Fibroblast of the conjunctiva (primary cell): ENCODE data around the gene PALLD.
"Not testable (repeated sequence)": the region's sequence is repeated elsewhere in the genome, so short reads cannot be mapped to it uniquely, and the experiment has no call there.

Experiments used
- DNase-seq: peaks from one replicate; pipeline ENCODE4 v3.0.0-alpha.2; 2010; ENCODE audit warnings: low read depth

PALLD gene

DNA sequence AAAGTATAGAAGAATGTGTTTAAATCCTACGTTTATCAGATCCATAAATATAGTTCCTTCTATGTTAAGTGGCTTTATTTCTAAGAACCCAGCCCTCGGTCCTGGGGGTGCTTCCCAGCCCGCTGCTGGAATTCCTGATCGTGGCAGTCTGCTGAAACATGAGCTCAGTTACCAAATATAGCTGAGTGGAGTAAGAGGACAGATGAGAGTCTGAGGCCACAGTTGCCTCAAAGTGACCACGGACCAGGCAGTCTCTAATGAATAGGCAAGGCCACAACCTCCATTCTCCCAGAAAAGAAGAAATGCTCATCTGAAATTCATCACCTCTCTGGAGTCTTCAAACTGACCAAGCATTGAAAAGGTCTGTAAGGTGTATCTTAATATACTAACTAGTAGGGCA is at the start of gene PALLD:
Gene PALLD (plus strand): TSS at position 219 of the 400 bp plus-strand sequence.
- no peak for DNase-seq

DNA sequence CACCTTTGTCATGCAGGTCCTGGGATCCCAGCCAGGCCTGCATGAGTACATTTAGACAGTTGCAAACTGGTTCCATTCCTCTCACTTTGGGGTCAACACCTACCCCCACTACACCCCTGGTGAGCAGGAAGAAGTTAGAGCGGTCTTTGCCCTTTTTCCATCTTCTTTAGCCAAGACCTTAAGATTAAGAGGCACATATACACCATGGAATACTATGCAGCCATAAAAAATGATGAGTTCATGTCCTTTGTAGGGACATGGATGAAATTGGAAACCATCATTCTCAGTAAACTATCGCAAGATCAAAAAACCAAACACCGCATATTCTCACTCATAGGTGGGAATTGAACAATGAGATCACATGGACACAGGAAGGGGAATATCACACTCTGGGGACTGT is 47.8 kb upstream of the PALLD start:
- DNase-seq = not testable (repeated sequence)

DNA sequence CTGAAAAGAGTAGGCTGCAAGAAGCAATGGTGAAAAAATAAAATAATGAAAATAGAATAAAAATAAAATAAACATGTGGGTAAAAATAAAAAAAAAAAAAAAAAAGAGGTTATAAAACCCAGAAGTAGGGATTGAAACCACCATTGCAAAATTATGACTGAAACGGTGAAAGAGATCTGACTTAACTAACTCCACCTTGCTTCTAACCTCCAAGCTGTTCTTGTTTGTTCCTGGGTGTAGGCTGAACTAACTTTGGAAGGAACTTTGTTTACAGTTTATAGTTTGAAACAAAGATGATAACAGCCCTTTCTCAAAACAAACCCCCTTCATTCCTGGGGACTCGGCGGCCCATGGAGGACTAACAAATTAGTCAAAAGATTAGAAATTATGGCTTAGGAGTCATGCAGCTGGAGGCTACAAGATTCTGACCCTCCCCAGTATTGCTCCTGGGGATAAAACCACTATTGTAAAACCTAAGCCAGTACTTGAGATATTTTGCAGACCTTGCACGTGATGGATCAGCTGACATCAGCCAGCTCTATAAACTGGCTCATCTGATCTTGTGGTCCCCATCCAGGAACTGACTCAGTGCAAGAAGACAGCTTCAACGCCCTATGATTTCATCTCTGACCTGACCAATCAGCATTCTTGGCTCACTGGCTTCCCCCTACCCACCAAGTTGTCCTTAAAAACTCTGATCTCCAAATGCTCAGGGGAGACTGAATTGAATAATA is 47.0 kb upstream of the PALLD start:
- DNase-seq = peak; percentile 43

DNA sequence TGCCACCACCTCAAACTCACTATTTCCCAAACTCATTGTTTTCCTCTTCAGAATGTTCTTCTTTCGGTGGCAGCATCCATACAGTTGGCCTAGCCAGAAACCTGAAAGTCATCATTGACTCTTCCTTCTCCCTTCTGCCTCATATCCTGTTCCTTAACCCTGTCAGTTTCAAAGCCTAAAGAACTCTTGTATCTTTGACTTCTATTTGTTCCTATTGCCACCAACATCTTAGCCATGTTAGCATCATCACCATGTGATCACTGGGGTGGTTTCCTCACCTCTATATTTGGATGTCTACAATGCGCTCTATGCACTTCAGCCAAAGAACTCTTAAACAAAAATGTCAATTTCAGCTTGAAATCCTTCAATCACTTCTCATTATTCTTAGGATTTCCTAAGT is 45.5 kb upstream of the PALLD start:
- no peak for DNase-seq

DNA sequence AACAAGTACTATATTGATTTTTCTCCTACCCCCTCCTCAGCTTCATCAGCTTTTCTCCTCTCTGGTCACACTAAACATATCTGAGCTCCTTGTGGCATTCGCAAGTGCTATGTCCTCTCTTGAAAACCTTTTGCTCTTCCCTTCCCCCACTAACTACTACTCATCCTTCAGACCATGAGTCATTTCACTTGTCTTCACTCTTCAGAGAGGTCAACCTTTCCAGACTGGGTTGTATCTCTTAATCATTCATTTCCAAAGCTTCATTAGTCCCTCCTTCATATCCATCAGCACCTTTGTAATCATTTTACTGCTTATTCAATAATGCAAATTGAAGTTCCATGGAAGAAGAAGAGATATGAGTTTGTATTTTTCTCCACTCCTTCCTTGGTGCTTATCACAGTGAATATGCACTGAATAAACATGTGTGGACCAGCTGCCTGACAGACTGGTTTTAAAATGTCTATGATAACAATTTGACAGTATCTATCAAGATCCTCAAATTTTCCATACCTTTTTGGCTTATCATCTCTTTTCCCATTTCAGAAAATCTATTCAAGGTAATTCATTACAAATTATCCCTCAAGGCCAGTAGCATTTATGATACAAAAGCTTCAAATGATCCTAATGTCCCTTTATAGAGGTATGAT is 45.0 kb upstream of the PALLD start:
- DNase-seq = peak; percentile 23

DNA sequence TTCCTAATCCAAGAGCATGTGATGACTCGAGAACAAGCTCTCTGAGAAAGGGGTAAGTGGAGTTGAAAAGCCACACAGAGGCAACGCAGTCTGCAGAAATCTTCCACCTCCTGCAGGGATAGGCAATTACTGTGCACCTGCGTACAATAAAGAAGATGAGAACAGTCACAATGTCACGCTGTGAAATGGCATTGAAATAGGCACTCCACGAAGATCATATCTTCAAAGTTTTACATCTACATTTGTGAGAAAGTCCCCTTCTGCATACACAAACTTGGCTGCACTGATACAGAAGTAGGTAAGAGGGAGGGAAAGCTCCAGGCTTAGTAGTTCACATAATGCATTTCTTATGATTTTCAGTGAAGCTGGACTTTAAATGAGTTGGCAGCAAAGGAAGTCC is 43.7 kb upstream of the PALLD start:
- DNase-seq = no peak

DNA sequence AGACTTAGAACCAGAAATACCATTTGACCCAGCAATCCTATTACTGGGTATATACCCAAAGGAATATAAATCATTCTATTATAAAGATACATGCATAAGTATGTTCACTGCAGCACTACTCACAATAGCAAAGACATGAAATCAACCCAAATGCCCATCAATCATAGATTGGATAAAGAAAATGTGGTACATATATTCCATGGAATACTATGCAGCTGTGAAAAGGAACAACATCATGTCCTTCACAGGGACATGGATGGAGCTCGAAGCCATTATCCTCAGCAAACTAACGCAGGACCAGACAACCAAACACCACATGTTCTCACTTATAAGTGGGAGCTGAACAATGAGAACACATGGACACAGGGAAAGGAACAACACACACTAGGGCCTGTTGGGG is 38.6 kb upstream of the PALLD start:
- DNase-seq = not testable (repeated sequence)

DNA sequence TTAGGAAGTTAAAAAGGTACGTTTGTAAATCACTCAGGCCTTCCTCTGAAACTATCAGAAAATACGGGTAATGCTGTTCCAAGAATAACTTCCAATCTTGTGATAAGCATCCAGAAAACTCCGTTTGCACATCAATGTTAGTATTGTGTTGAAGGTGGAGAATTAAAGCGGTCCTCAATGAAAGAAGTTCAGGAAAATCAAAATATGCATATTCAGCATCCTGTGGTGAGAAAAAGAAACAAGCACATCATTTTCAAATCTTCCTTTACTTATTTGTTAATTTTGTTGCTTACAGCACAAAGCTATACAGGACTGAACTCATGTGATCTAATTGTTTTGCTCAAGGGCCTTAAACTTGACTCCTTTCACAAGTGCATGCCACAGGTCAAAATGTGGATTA is 35.0 kb upstream of the PALLD start:
- DNase-seq = no peak

DNA sequence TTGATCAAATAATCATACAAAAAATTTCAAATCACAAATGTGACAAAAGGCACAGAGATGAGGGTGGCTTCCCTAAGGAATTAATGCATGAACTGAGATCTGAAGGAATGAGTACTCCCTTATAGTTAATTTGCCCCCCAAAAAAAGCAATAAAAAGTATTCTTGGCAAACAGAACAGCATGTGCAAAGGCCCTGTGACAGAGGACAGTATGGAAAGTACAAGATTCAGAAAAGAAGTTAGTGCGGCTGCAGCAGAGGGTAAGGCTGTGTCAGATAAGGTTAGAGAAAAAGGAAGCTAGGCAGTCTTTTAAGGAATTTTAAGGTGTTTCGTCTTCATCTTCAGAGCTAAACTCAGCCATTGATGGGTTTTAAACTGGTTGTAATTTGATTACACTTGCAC is 23.9 kb upstream of the PALLD start:
- no peak for DNase-seq

DNA sequence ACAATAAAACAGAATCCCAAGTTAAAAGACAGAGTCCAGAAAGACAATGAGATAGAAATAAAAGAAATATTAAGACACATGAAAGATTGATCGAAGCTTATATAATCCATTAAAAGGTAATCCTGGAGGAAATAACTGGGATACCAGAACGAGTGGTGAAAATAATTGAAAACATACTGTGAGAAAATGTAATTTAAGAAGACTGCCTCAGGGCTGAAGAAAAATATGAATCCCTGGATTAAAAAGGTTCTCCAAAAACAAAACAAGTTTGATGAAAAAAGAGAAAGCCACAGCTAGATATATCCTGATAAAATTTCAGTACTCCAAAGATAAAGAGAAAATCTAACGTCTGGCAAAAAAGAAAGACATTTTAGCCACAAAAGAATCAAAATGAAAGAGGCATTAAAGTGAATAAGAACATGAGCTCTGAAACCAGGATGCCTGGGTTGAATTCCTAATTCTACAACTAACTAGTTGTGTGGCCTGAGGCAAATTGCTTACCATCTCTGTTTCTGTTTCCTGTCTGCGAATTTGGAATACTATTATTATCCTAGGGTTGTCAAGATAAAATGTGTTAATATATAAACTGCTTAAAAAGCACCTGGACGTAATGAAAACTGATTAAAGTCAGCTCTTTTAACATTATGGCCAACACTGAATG is 22.1 kb upstream of the PALLD start:
- no peak for DNase-seq

DNA sequence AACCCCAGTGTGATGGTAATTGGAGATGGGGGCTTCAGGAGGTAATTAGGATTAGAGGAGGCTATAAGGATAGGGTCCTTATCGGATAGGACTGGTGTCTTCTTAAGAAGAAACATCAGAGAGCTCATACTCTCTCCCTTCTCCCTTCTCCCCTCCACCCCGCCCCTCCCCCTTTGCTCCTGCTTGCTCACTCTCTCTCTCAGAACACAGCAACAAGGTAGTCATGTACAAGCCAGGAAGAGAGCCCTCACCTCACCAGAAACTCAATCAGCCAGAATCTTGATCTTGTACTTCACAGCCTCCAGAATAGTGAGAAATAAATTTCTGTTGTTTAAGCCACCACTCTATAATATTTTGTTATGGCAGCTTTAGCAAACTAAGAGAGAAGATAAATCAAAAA is 21.1 kb upstream of the PALLD start:
- no peak for DNase-seq

DNA sequence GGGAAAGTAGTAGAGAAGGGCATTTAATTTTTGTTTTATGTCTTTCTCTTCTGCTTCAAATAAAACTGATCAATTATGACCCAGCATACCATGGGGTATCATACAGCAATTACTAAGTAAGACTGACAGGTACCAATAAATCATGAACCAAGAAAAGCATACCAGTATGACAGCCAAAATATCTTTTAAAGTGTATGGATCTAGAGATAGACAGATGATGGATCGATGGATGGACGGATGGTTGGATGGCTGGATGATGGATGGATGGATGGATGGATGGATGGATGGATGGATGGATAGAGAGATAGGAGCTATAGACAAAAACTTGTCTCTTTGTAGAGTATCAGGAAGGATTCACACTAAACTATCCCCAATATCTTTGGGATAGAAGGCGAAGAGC is 18.0 kb upstream of the PALLD start:
- no peak for DNase-seq

DNA sequence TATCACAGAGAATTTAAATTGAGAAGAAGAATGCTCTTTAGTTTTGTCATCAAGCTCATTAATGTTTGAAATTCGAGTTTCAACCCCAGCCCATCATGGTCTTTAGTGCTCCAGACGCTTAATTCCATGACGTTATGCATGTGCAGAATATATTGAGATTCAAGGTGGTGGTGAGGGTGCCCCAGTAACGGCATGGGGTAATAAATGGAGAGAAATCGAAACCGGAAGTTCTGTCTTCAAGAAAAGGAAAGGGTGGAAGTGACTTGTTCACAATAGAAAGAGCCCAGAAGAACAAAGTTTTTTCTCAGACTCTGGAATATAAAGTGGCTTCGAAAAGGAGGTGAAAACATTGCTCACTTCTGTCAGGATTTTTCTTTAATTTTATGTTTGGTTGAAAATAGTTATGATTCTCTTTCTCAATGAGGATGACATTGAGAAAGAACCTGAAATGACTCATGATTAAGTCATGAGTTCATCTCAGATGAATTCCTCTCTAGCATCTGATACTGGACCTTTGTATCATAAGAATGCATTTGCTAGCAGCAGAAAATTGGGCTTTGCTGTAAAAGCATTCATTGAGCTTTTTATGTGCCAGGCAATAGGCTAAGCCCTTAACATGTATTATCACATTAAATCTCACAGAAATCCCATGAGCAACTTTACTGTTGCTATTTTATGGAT is 15.8 kb upstream of the PALLD start:
- peak; percentile 42 for DNase-seq

DNA sequence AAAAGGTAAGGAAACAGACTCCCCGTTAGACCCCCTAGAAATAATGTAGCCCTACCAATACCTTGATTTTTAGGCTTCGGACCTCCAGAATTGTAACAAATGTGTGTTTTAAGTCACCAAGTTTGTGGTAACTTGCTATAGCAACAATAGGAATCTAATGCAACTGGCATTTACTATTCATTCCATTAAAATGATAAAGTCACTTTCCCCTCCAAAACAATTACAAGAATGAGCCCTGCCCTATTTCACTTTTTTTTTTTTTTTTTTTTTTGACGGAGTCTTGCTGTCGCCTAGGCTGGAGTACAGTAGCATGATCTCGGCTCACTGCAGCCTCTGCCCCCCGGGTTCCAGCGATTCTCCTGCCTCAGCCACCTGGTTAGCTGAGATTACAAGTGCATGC is 13.0 kb upstream of the PALLD start:
- DNase-seq = no peak

DNA sequence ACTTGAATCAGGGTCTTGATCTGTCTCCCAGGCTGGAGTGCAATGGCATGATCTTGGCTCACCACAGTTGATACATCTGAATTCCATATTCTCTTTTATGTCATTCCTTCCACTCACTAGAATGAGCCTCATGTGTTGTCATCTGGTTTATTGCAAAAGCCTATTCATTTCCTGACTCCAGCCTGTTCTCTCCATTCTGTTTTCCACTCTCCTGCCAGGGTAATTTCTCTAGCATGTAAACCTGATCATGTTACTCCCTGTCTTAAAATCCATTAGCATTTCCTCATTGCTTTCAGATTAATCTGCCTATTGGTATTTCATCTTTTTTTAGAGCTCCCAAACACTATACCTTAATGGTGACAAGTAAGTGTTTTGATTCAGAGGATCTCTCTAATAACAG is 12.2 kb upstream of the PALLD start:
- peak; percentile 56 for DNase-seq

DNA sequence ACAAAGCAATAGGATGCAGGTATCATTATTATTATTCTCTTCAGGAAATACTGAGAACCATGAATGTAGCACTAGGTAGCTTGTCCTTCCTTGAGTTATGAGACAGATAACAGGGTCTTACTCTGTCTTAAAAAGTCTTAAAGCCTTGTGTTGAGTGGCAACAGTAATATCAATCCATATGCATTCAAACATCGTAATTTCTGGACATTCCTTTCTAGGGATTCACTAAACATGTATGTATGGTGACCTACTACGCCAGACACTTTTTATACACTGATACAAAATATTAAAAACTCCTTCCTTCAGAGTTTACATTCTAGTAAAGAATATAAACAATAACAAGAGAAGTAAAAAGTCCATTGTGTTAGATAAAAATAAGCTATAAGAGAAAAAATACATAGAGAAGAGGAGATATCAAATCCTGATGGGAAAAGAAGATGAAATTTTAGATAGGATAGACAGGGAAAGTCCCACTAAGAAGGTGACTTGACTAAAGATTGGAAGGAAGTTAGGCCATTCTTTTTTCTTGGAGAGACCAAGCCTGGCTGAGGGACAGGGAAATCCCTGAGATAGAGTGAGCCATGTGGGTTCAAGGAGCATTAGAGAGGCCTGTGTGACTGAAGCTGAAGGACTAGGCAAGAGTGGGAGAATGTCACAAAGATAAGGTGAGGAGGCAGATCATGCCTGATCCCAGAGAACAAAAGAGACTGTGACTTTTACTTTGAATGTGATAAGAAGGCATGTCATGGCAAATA is 11.5 kb upstream of the PALLD start:
- no peak for DNase-seq

DNA sequence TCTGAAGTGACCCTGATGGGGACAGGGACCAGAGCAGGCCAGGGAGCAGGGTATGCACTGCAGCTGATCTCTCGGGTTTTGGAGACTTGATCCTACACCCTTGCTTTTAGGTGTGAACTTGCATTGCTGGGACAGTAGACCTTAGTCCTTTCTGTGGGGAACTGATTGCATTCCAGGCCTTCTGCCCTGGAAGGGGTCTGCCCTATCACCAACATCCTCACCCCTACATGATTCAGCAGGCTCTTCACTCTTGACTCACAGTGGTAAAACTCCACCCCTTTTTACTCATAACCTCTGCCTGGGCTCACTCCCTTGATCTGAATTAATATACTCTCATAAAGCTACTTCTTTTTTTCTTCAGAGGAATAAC is 10.0 kb upstream of the PALLD start:
- no peak for DNase-seq

DNA sequence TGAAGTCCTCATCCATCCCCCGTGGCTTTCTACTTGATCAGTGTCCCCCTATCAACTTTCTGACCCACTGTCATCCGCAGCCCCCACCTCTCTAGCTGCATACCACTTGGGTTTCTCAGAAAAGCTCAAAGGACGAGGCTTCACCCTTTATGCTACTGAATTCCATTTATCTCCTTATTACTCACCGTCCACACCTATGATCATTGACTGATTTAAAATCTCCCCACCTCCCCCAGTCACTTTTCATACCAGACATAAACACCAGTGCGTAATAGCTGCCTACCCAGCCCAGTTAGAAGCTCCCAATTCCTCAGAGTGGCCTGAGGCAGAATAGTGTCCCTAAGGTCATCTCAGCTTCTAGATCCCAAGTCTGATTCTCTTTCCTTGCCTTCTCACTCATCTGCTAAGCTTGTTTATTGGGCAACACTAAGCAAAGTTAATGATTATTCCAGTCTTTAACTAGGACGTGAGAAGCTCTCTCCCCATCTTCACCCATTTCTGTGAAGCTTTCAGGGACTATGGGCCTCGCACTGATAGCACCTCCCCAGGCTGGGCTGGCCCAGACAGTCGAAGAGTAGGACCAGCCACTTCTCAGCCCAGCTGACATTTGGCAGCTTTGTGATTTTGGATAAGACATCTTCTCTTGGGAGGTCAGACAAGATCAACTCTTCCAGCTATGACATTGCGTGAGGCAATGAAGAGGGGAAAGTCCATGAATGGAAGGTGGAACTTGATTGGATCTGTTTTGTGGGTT is 9.4 kb upstream of the PALLD start:
- DNase-seq = no peak

DNA sequence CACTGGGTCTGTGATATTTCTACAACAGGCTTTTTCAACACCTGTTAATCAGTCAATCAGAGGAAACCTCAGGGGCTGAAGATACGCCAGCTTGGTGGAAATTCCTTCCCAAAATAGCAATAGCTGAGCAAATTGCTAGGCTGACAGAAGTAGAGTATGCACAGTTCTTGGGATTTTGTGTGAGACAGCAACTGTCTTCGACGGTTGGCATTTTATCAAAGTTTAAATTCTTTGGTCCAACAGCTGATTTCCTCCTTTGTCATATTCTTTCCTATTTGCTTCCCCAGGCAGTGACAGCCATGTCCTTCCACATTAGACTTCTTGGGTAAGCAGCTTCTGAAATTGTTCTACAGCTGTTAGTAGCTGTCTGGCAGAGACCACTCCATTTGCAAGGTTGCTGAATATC is 8.0 kb upstream of the PALLD start:
- DNase-seq = no peak

DNA sequence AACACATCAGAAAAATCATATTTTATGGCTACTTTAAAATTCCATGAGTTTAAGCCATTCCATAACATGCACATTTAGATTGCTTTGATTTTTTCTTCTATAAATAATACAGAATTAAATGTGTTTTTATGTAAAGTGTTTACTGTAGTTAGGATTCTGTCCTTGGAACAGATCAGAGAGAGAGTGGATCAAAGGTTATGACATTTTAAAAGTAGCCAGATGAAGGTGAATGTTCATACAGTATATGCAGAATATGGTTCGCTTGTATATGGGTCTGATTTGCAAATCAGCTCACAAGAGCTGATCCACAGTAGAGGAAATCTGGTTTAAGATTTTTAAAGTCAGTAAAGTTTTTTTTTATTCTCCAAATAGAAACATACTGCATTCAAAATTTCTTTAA is 7.2 kb upstream of the PALLD start:
- no peak for DNase-seq

DNA sequence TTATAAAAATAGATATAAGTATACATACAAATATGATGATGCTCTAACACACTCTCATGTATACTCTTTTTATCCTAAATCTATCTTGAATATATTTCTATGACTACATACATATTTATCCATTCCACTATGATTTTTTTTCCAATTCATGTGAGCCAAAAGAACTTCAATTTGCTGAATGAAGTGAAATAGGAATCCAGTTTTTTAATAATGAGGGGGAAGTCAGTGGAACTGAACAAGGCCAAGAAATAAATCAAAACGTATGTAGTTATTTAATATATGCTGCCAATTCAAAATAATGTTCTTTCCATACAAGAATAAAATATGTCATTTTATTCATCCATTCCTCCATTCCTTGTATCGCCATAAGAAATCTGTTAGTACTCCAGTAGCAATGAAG is 6.1 kb upstream of the PALLD start:
- no peak for DNase-seq

DNA sequence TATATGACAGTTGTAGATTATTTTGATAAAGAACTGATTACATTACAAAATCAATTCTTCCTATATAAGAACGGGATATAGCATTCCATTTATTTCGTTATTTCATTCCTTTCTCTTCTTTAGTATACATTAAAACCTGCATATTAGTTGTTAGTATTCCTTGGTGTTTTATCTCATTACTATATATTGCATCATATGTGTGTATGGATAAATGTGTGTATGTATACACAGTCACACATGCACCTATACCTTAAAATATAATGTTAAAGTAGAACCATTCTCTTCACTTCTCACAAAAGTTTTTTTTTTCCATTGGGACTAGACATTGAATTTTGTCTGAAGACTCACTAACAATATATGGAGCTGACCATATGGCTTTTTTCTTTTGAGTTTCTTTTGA is 5.3 kb upstream of the PALLD start:
- no peak for DNase-seq
